CD4-positive, alpha-beta T cell (primary cell): ENCODE data around the gene MBNL1. TPM values are rescaled to one million over a fixed set of nuclear protein-coding genes. Genes with fewer than 3 reads are reported as not detected.

Source experiments
- ATAC-seq: fragments of 200-7000 bp; cut with Tn5 transposase; one replicate; pipeline ENCODE4 v1.10.0; 2022; ENCODE audit warnings: mild to moderate bottlenecking; ENCODE audit not compliant: poor library complexity
- CTCF ChIA-PET: fragments of 350-600 bp; sonication (Branson Sonifier 250); formaldehyde crosslinking; loops from one replicate; lab custom pipeline; 2021; ENCODE audit warnings: antibody characterized with exemption, inconsistent platforms; lab: Charles Lee
- POLR2A ChIA-PET: fragments of 350-600 bp; sonication (Branson Sonifier 250); formaldehyde crosslinking; loops from one replicate; lab custom pipeline; 2021; ENCODE audit warnings: antibody characterized with exemption, inconsistent platforms; lab: Charles Lee
- DNase-seq, 14 experiments: peaks; one replicate each; pipeline ENCODE4 v3.0.0-alpha.2; 2013 to 2020; ENCODE audit warnings: mixed read lengths in 2 of 14
- H3K27ac ChIP-seq, 2 donors: one replicate each; pipeline versions ENCODE4 v1.5.1 to v1.7.0; 2013; ENCODE audit warnings: low read length in 2 of 2, low read depth in 1 of 2, mild to moderate bottlenecking in 1 of 2
- H3K27me3 ChIP-seq, 2 experiments: 1 replicate in 1 of 2; 2 replicates in 1 of 2; pipeline versions ENCODE4 v1.6.1 to v1.7.0; 2013; ENCODE audit warnings: low read length in 2 of 2, control low read depth in 1 of 2, mild to moderate bottlenecking in 1 of 2, moderate library complexity in 1 of 2; ENCODE audit not compliant: insufficient read depth in 2 of 2, control insufficient read depth in 1 of 2
- H3K36me3 ChIP-seq: one replicate; pipeline ENCODE4 v1.6.1; 2013; ENCODE audit warnings: low read length, control low read depth; ENCODE audit not compliant: insufficient read depth
- H3K4me1 ChIP-seq: one replicate; pipeline ENCODE4 v1.6.1; 2013; ENCODE audit warnings: low read length, control low read depth; ENCODE audit not compliant: insufficient read depth
- H3K4me3 ChIP-seq: one replicate; pipeline ENCODE4 v1.5.1; 2013; ENCODE audit warnings: mild to moderate bottlenecking, low read length, moderate library complexity
- H3K9me3 ChIP-seq, 2 experiments: 1 replicate in 1 of 2; 2 replicates in 1 of 2; pipeline versions ENCODE4 v1.6.1 to v1.7.0; 2013; ENCODE audit warnings: low read length in 2 of 2, mild to moderate bottlenecking in 2 of 2, control low read depth in 1 of 2, moderate library complexity in 1 of 2; ENCODE audit not compliant: control insufficient read depth in 1 of 2, insufficient read depth in 1 of 2
- H3K27ac Mint-ChIP-seq: one replicate; pipeline ENCODE4 v1.8.0; 2020; ENCODE audit warnings: mixed read lengths
- H3K27me3 Mint-ChIP-seq: one replicate; pipeline ENCODE4 v1.8.0; 2021; ENCODE audit warnings: mixed read lengths
- H3K36me3 Mint-ChIP-seq: one replicate; pipeline ENCODE4 v1.8.0; 2021; ENCODE audit warnings: low read depth, mixed read lengths
- H3K4me1 Mint-ChIP-seq: one replicate; pipeline ENCODE4 v1.8.0; 2021; ENCODE audit warnings: low read depth, mixed read lengths
- H3K4me3 Mint-ChIP-seq: one replicate; pipeline ENCODE4 v1.8.0; 2020; ENCODE audit warnings: mild to moderate bottlenecking, mixed read lengths
- H3K9me3 Mint-ChIP-seq: one replicate; pipeline ENCODE4 v1.8.0; 2020; ENCODE audit warnings: mixed read lengths
- CTCF ChIP-seq: fragments of 200-600 bp; IDR thresholded peaks from one replicate; pipeline ENCODE4 v1.8.0; 2022; ENCODE audit warnings: antibody characterized with exemption, mild to moderate bottlenecking
- intact Hi-C, 2 experiments: fragments of 100-400 bp; cut with DNase I in 1 of 2; cut with micrococcal nuclease in 1 of 2; formaldehyde crosslinking; loops; one replicate each; pipeline versions ENCODE4 v1.15.1 to v1.9.0; 2023 to 2025; cut with DNase I, micrococcal nuclease
- total RNA-seq, 174 experiments: library from RNA in 2 of 174; stranded (reverse) in 2 of 174; gene quantifications; one replicate each; pipeline ENCODE4 v1.2.3 and lab custom pipeline; 2021 to 2026

MBNL1 gene
- total RNA-seq, 2 experiments from 2014 or later = 551 to 561 TPM

DNA sequence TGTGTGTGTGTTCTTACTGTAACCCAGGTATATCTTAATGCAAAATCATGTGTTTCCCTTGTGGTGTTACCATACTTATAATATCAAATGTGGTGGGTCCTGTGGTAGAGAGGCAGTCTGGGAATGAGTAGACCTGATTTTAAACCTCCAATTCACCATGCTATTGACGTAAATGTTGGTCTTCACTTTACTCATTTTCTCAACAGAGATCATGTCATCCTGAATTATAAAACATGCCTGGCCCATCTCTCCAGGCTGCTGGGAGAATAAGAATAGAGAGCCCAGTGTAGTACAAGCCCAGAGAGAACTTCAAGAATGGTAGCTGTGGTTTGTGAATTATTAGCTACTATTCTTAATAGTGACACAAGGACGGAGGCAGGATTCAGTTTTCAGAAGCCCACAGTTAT lies 88.1 kb downstream of the MBNL1 start:
- ChIA-PET CTCF (no interaction called here), POLR2A (no interaction called here)
- H3K36me3 ChIP-seq = peaks cover 59% of the 10 kb centered on the region
- no peak for TF ChIP-seq CTCF
- no peaks in the 10 kb centered on the region for H3K9me3 ChIP-seq
- H3K9me3 Mint-ChIP-seq = no peaks in the 10 kb centered on the region
- H3K27me3 ChIP-seq = no peaks in the 10 kb centered on the region
- peaks cover 84% of the 10 kb centered on the region for H3K36me3 Mint-ChIP-seq
- intact Hi-C loops = loop anchor here in 1 of 2 experiments (1.0 kb wide), 1 partner anchor 14 kb away; no protein-coding TSS in a partner anchor
- H3K4me1 ChIP-seq = peaks cover 30% of the 10 kb centered on the region
- H3K4me1 Mint-ChIP-seq = peaks cover 85% of the 10 kb centered on the region
- no peaks in the 10 kb centered on the region for H3K27me3 Mint-ChIP-seq
- no peak overlapping the region for H3K4me3 ChIP-seq
- H3K4me3 Mint-ChIP-seq = peak overlapping the region; percentile 18
- peak; percentile 50 for ATAC-seq
- H3K27ac Mint-ChIP-seq = peak overlapping the region; percentile 45
- DNase-seq = peak in 1 of 14 experiments; percentile 35
- H3K27ac ChIP-seq = no peak overlapping the region

DNA sequence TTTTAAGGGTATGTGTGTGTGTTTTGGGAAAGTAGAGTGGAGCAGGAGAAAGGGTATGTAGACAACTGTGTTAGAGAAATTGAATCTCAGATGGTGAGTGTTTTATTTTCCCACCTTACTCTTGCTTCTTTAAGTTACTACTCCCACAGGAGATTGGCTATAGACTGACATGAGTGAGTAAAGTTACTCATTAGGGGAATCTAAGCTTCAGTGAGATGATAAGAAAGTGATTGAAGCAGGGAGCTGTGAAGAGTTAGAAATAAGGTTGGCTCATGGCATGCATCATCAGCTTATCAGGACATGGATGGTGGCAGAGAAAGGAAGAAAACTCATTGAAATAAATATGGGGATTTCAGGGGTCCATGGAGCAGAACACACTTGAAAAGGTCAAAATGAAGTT lies 88.9 kb downstream of the MBNL1 start:
- TF ChIP-seq CTCF = no peak
- Histone ChIP-seq H3K4me3 (no peak overlapping the region), H3K4me1 (peaks cover 31% of the 10 kb centered on the region), H3K9me3 (no peaks in the 10 kb centered on the region), H3K27me3 (no peaks in the 10 kb centered on the region), H3K27ac (no peak overlapping the region), H3K36me3 (peaks cover 60% of the 10 kb centered on the region)
- H3K4me3 Mint-ChIP-seq = no peak overlapping the region
- ChIA-PET POLR2A (no interaction called here), CTCF (interaction anchor here (1.0 kb wide), 1 partner anchor 20 kb away, joined by 3 read pairs; no protein-coding TSS in a partner anchor)
- peak overlapping the region; percentile 45 for H3K27ac Mint-ChIP-seq
- H3K27me3 Mint-ChIP-seq = no peaks in the 10 kb centered on the region
- intact Hi-C loops = loop anchor here in 1 of 2 experiments (1.0 kb wide), 1 partner anchor 14 kb away; no protein-coding TSS in a partner anchor
- no peaks in the 10 kb centered on the region for H3K9me3 Mint-ChIP-seq
- H3K4me1 Mint-ChIP-seq = peaks cover 85% of the 10 kb centered on the region
- H3K36me3 Mint-ChIP-seq = peaks cover 86% of the 10 kb centered on the region
- ATAC-seq = no peak
- no peak for DNase-seq

GRCh38 chr3:152359385-152360248 lies 90.9 kb downstream of the MBNL1 start:
- no peak for TF ChIP-seq CTCF
- no peak for DNase-seq
- no peak overlapping the region for H3K4me3 Mint-ChIP-seq
- H3K4me3 ChIP-seq = no peak overlapping the region
- POLR2A ChIA-PET = interaction anchor here (0.6 to 1.9 kb wide), 2 partner anchors 14 to 162 kb away, joined by 3 to 7 read pairs; no protein-coding TSS in a partner anchor
- peaks cover 87% of the 10 kb centered on the region for H3K4me1 Mint-ChIP-seq
- no peaks in the 10 kb centered on the region for H3K9me3 ChIP-seq
- no peaks in the 10 kb centered on the region for H3K9me3 Mint-ChIP-seq
- no peak for ATAC-seq
- intact Hi-C loops = loop anchor here in 1 of 2 experiments (5.0 kb wide), 1 partner anchor 43 kb away; no protein-coding TSS in a partner anchor
- H3K4me1 ChIP-seq = peaks cover 26% of the 10 kb centered on the region
- peak overlapping the region; percentile 45 for H3K27ac Mint-ChIP-seq
- CTCF ChIA-PET = interaction anchor here (0.8 to 1.3 kb wide), 2 partner anchors 26 to 47 kb away, joined by 3 read pairs; no protein-coding TSS in a partner anchor
- no peaks in the 10 kb centered on the region for H3K27me3 ChIP-seq
- no peaks in the 10 kb centered on the region for H3K27me3 Mint-ChIP-seq
- H3K36me3 ChIP-seq = peaks cover 63% of the 10 kb centered on the region
- H3K27ac ChIP-seq = no peak overlapping the region
- peaks cover 84% of the 10 kb centered on the region for H3K36me3 Mint-ChIP-seq
